MM.1S (cell line): ENCODE measurements around the gene ZC3H12C.

Experiments
- CTCF ChIP-seq: fragments of 300-600 bp; sonication (generic); IDR thresholded peaks from 2 replicates; pipeline ENCODE4 v1.5.1; 2016; ENCODE audit warnings: antibody characterized with exemption, low read length, mixed read lengths
- EZH2 ChIP-seq: fragments of 300-600 bp; sonication (generic); optimal IDR thresholded peaks from 2 replicates; pipeline ENCODE3; 2017; ENCODE audit warnings: low read depth, mild to moderate bottlenecking, antibody characterized with exemption, low read length, mixed read lengths
- EZH2phosphoT487 ChIP-seq: fragments of 300-600 bp; sonication (generic); IDR thresholded peaks from 2 replicates; pipeline ENCODE4 v1.6.1; 2018; ENCODE audit warnings: antibody characterized with exemption, low read length

- no peak for TF ChIP-seq CTCF
- TF ChIP-seq EZH2phosphoT487: no peak
- no peak for TF ChIP-seq EZH2
These were observed 67.9 kb downstream of the ZC3H12C start for GRCh38 chr11:110161061-110161460.
